Measurements from ENCODE around the gene FFAR4. TPM values are rescaled to one million over a fixed set of nuclear protein-coding genes. Genes with fewer than 3 reads are reported as not detected.

The FFAR4 gene
- total RNA-seq, 1 donor from 2014 or later, result not detected

GRCh38 chr10:93591065-93591808, 24.8 kb downstream of the FFAR4 start:
- no peaks in the 10 kb centered on the region for H3K4me1 ChIP-seq
- intact Hi-C loops (cut with DNase I), result no loop called here
- no peaks in the 10 kb centered on the region for H3K27me3 ChIP-seq
- no peaks in the 10 kb centered on the region for H3K36me3 ChIP-seq
- TF ChIP-seq, protein P1, sequence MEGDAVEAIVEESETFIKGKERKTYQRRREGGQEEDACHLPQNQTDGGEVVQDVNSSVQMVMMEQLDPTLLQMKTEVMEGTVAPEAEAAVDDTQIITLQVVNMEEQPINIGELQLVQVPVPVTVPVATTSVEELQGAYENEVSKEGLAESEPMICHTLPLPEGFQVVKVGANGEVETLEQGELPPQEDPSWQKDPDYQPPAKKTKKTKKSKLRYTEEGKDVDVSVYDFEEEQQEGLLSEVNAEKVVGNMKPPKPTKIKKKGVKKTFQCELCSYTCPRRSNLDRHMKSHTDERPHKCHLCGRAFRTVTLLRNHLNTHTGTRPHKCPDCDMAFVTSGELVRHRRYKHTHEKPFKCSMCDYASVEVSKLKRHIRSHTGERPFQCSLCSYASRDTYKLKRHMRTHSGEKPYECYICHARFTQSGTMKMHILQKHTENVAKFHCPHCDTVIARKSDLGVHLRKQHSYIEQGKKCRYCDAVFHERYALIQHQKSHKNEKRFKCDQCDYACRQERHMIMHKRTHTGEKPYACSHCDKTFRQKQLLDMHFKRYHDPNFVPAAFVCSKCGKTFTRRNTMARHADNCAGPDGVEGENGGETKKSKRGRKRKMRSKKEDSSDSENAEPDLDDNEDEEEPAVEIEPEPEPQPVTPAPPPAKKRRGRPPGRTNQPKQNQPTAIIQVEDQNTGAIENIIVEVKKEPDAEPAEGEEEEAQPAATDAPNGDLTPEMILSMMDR (IDR thresholded peaks at IDR 0.05), result no peak
- no peak overlapping the region for H3K27ac ChIP-seq
- H3K9me3 ChIP-seq, result no peaks in the 10 kb centered on the region
- no peak overlapping the region for H3K4me3 ChIP-seq
- no peak for DNase-seq (ENCODE audit: low spot score in 2 of 2)

- no peak overlapping the region for H3K4me3 ChIP-seq
- TF ChIP-seq, protein P1 (IDR thresholded peaks at IDR 0.05), result no peak
- H3K27ac ChIP-seq, result no peak overlapping the region
- intact Hi-C loops (cut with DNase I), result no loop called here
- no peaks in the 10 kb centered on the region for H3K36me3 ChIP-seq
- no peaks in the 10 kb centered on the region for H3K4me1 ChIP-seq
- H3K27me3 ChIP-seq, result no peaks in the 10 kb centered on the region
- no peaks in the 10 kb centered on the region for H3K9me3 ChIP-seq
- no peak for DNase-seq (ENCODE audit: low spot score in 2 of 2)
Observed at GRCh38 chr10:93593254-93593653, 26.8 kb downstream of the FFAR4 start.

- no peaks in the 10 kb centered on the region for H3K4me1 ChIP-seq
- no peaks in the 10 kb centered on the region for H3K36me3 ChIP-seq
- no peak overlapping the region for H3K4me3 ChIP-seq
- TF ChIP-seq, protein P1 (IDR thresholded peaks at IDR 0.05), result no peak
- DNase-seq (ENCODE audit: low spot score in 2 of 2), result no peak
- H3K9me3 ChIP-seq, result no peaks in the 10 kb centered on the region
- no peaks in the 10 kb centered on the region for H3K27me3 ChIP-seq
- no peak overlapping the region for H3K27ac ChIP-seq
- intact Hi-C loops (cut with DNase I), result no loop called here
Observed at GRCh38 chr10:93593749-93594148, 27.3 kb downstream of the FFAR4 start.

- no peak overlapping the region for H3K27ac ChIP-seq
- H3K4me3 ChIP-seq, result no peak overlapping the region
- no peak for DNase-seq (ENCODE audit: low spot score in 2 of 2)
- H3K27me3 ChIP-seq, result no peaks in the 10 kb centered on the region
- H3K4me1 ChIP-seq, result no peaks in the 10 kb centered on the region
- no peaks in the 10 kb centered on the region for H3K9me3 ChIP-seq
- intact Hi-C loops (cut with DNase I), result no loop called here
- TF ChIP-seq, protein P1 (IDR thresholded peaks at IDR 0.05), result no peak
- no peaks in the 10 kb centered on the region for H3K36me3 ChIP-seq
Observed at GRCh38 chr10:93594518-93594917, 28.1 kb downstream of the FFAR4 start.

GRCh38 chr10:93595378-93596161, 29.1 kb downstream of the FFAR4 start:
- no peak overlapping the region for H3K4me3 ChIP-seq
- H3K36me3 ChIP-seq, result no peaks in the 10 kb centered on the region
- no peak for DNase-seq (ENCODE audit: low spot score in 2 of 2)
- H3K27ac ChIP-seq, result no peak overlapping the region
- intact Hi-C loops (cut with DNase I), result no loop called here
- H3K4me1 ChIP-seq, result peaks cover 0 to 2% of the 10 kb centered on the region in 2 donors
- TF ChIP-seq, protein P1 (IDR thresholded peaks at IDR 0.05), result no peak
- H3K27me3 ChIP-seq, result no peaks in the 10 kb centered on the region
- H3K9me3 ChIP-seq, result no peaks in the 10 kb centered on the region
